Loucy (cell line): Measurements from ENCODE around the gene GORASP1.

Source experiments
- H2AFZ ChIP-seq: fragments of 200-600 bp; sonication (generic); 2 replicates; pipeline ENCODE4 v1.6.0; 2016; ENCODE audit warnings: antibody characterized with exemption, mild to moderate bottlenecking, low read length, moderate library complexity
- H3F3A ChIP-seq: fragments of 200-600 bp; 2 replicates; pipeline ENCODE4 v1.6.0; 2016; ENCODE audit warnings: antibody characterized with exemption, low read depth, mild to moderate bottlenecking
- H3K27me3 ChIP-seq: fragments of 200-600 bp; sonication (generic); 2 replicates; pipeline ENCODE4 v1.6.1; 2014; ENCODE audit warnings: low read length, mild to moderate bottlenecking; ENCODE audit not compliant: insufficient read depth, poor library complexity, severe bottlenecking
- H3K36me3 ChIP-seq: fragments of 200-600 bp; sonication (generic); 2 replicates; pipeline ENCODE4 v1.6.1; 2016; ENCODE audit warnings: low read length; ENCODE audit not compliant: insufficient read depth
- H3K4me1 ChIP-seq: fragments of 200-600 bp; sonication (generic); 2 replicates; pipeline ENCODE4 v1.5.1; 2014; ENCODE audit warnings: low read length, mild to moderate bottlenecking; ENCODE audit not compliant: insufficient read depth, poor library complexity, severe bottlenecking
- H3K4me2 ChIP-seq: fragments of 200-600 bp; sonication (generic); 2 replicates; pipeline ENCODE4 v1.6.0; 2014; ENCODE audit warnings: antibody characterized with exemption, low read length, low read depth, mild to moderate bottlenecking; ENCODE audit not compliant: poor library complexity, severe bottlenecking
- H3K4me3 ChIP-seq: fragments of 200-600 bp; sonication (generic); 2 replicates; pipeline ENCODE4 v1.5.1; 2014; ENCODE audit warnings: low read length, mild to moderate bottlenecking, mixed read lengths; ENCODE audit not compliant: poor library complexity, severe bottlenecking
- H3K79me2 ChIP-seq: fragments of 200-600 bp; sonication (generic); 2 replicates; pipeline ENCODE4 v1.6.1; 2014; ENCODE audit warnings: low read length; ENCODE audit not compliant: insufficient read depth
- H3K9ac ChIP-seq: fragments of 200-600 bp; sonication (generic); 2 replicates; pipeline ENCODE4 v1.6.0; 2014; ENCODE audit warnings: mild to moderate bottlenecking, low read depth, low read length, moderate library complexity; ENCODE audit not compliant: poor library complexity, severe bottlenecking
- H3K9me2 ChIP-seq: fragments of 200-600 bp; sonication (generic); replicated peaks from 2 replicates; pipeline ENCODE4 v1.6.1; 2016; ENCODE audit warnings: low read depth, low read length, mixed read lengths
- H3K9me3 ChIP-seq: fragments of 200-600 bp; sonication (generic); 2 replicates; pipeline ENCODE4 v1.6.1; 2014; ENCODE audit warnings: mild to moderate bottlenecking, antibody characterized with exemption, low read length, low read depth; ENCODE audit not compliant: insufficient read depth
- H4K20me1 ChIP-seq: fragments of 200-600 bp; sonication (generic); 2 replicates; pipeline ENCODE4 v1.6.0; 2014; ENCODE audit warnings: antibody characterized with exemption, low read length, mild to moderate bottlenecking; ENCODE audit not compliant: insufficient read depth, poor library complexity, severe bottlenecking
- CTCF ChIP-seq: fragments of 200-600 bp; sonication (generic); conservative IDR thresholded peaks from 2 replicates; pipeline ENCODE4 v1.5.1; 2014; ENCODE audit warnings: mild to moderate bottlenecking, antibody characterized with exemption, low read length
- EZH2phosphoT487 ChIP-seq: fragments of 200-600 bp; IDR thresholded peaks from 2 replicates; pipeline ENCODE4 v1.6.1; 2018; ENCODE audit warnings: antibody characterized with exemption, mild to moderate bottlenecking, moderate library complexity, borderline replicate concordance

GORASP1 gene

GRCh38 chr3:39050029-39050428 is 57.4 kb downstream of the GORASP1 start:
- no peak for TF ChIP-seq CTCF
- no peak for TF ChIP-seq EZH2phosphoT487

More at GRCh38 chr3:39050029-39050428, 57.4 kb downstream of the GORASP1 start:
- H3K9ac ChIP-seq = no peak overlapping the region
- peaks cover 16% of the 10 kb centered on the region for H4K20me1 ChIP-seq
- no peaks in the 10 kb centered on the region for H3K9me3 ChIP-seq
- H3K27me3 ChIP-seq = no peaks in the 10 kb centered on the region
- H3K79me2 ChIP-seq = peaks cover 35% of the 10 kb centered on the region
- peak overlapping the region; percentile 32; the same call in 1 of the 2 replicates for H2AFZ ChIP-seq
- H3F3A ChIP-seq = no peaks in the 10 kb centered on the region
- no peak overlapping the region for H3K4me3 ChIP-seq
- H3K4me2 ChIP-seq = no peak overlapping the region
- peaks cover 32% of the 10 kb centered on the region for H3K4me1 ChIP-seq
- no peaks in the 10 kb centered on the region for H3K9me2 ChIP-seq
- H3K36me3 ChIP-seq = no peaks in the 10 kb centered on the region
